ENCODE data around the gene POFUT1.
"Not testable (repeated sequence)": the region's sequence is repeated elsewhere in the genome, so short reads cannot be mapped to it uniquely, and the experiment has no call there.

POFUT1 gene

GRCh38 chr20:32235331-32236047 is 27.8 kb downstream of the POFUT1 start:
- no peak for DNase-seq (ENCODE audit: low read depth)

DNA sequence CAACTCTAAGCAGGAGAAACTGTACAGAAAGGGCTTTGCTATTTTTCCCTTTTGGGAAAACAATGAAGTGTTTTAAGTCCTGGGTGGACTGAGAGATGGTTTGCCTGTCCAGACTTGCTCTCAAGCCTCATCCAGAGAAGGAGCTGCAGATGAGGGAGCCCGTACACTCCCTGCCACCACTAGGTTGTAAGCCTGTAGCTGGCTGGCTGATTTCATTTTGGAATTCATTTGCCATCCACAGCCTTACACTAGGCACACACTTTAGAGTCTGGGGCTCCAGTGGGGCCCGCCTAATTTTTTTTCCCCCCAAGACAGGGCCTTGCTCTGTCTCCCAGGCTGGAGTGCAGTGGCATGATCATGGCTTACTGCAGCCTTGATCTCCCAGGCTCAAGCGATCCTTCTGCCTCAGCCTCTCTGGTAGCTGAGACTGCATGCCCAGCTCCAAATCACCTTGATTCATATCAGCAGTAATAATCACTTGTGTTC is 28.4 kb downstream of the POFUT1 start:
- DNase-seq (ENCODE audit: low read depth), result no peak

GRCh38 chr20:32236819-32237218 is 29.1 kb downstream of the POFUT1 start:
- no peak for DNase-seq (ENCODE audit: low read depth)

GRCh38 chr20:32237419-32237818 is 29.7 kb downstream of the POFUT1 start:
- no peak for DNase-seq (ENCODE audit: low read depth)

GRCh38 chr20:32238483-32239425 is 31.1 kb downstream of the POFUT1 start:
- DNase-seq (ENCODE audit: low read depth), result no peak

DNA sequence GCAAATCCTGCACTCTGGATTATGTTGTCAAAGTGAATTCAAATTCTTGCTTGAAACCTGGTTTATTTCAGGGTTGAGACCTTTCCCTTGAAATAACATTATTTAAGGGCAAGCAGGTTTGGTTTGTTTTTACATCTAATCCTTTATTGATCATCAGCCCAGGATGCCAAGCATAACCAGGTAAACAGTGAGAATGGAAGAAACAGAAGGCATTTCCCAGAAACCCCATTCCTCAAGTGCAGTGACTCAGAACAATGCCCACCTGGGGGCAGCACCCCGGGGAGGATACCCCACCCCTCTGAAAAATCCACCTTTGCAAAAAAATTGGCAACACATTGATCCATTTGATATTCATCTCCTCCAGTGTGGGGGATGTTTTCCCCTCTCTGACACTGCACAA is 32.5 kb downstream of the POFUT1 start:
- DNase-seq (ENCODE audit: low read depth), result no peak

DNA sequence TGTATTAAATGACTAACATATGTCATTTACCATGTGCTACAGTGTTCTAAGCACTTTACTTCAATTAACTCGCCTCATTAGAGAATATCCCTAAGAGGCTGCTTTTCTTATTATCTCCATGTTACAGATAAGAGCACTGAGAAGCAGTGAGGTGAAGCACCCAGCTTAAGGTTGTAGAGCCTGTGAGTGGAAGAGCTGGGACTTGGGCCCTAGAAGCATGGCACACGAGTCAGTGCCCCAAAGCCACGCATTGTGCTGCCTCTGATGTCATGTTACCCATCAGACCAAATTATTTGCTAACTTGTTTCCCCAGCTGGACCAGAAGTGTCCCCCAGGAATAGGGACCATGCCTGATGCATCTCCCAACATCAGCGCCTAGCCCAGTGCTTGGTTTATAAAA is 34.1 kb downstream of the POFUT1 start:
- DNase-seq (ENCODE audit: low read depth), result no peak

GRCh38 chr20:32244150-32244823 is 36.6 kb downstream of the POFUT1 start:
- no peak for DNase-seq (ENCODE audit: low read depth)

GRCh38 chr20:32244959-32245358 is 37.3 kb downstream of the POFUT1 start:
- DNase-seq (ENCODE audit: low read depth), result no peak

DNA sequence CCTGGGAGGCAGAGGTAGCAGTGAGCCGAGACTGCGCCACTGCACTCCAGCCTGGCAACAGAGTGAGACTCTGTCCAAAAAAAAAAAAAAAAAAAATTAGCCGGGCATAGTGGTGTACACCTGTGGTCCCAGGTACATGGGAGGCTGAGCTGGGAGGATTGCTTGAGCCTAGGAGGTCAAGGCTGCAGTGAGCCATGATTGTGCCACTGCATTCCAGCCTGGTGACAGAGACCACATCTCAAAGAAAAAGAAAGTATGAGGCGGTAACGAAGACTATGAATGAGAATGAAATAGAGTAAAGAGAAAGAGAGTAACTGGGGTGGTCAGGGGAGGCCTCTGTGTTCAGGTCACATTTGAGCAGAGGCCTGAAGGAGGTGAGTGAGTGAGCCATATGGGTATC is 38.5 kb downstream of the POFUT1 start:
- not testable (repeated sequence) for DNase-seq (ENCODE audit: low read depth)

DNA sequence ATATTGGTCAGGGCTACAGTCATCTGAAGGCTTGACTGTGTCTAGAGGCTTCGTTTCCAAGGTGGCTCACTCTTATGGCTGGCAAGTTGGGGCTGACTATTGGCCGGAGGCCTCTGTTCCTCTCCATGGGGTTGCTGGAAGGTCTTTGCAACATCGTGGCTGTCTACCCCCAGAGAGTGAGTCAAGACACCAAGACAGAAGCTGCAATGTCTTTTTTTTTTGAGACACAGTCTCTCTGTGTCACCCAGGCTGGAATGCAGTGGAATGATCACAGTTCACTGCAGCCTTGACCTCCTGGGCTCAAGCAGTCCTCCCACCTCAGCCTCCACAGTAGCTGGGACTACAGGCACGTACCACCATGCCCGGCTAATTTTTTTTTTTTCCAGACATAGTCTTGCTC is 40.4 kb downstream of the POFUT1 start:
- no peak for DNase-seq (ENCODE audit: low read depth)

GRCh38 chr20:32249030-32249738 is 41.5 kb downstream of the POFUT1 start:
- DNase-seq (ENCODE audit: low read depth), result no peak

DNA sequence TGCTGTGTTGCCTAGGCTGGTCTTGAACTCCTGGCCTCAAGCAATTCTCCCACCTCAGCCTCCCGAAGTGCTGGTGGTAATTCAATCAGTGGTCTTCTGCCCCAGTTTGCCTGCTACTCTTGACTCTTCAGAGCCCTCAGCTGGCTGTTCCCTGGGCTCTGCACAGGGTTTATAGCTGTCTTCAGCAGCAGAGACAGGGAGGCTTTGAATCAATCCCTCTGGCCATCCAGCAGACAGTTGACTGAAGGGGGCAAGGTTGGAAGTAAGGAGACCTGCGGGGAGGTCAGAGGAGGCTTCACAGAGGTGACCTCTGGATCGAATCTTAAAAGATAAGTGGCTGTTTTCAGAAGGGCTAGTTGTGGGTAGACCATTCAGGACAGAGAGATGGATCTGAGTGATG is 43.8 kb downstream of the POFUT1 start:
- no peak for DNase-seq (ENCODE audit: low read depth)

GRCh38 chr20:32252189-32252588 is 44.5 kb downstream of the POFUT1 start:
- DNase-seq (ENCODE audit: low read depth), result peak; percentile 78

DNA sequence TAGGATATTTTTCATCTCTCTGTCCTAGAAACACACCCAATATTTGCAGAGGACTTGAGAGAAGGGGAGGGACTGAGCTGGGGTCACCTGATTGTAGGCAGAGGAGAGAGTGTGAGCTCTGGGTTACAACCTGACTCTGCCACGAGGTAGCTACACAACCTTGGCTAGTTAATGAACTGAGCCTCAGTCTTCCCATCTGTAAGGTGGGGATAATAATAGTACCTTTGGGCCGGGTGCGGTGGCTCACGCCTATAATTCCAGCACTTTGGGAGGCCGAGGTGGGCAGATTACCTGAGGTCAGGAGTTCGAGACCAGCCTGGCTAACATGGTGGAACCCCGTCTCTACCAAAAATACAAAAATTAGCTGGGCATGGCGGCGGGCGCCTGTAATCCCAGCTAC is 53.3 kb downstream of the POFUT1 start:
- not testable (repeated sequence) for DNase-seq (ENCODE audit: low read depth)

DNA sequence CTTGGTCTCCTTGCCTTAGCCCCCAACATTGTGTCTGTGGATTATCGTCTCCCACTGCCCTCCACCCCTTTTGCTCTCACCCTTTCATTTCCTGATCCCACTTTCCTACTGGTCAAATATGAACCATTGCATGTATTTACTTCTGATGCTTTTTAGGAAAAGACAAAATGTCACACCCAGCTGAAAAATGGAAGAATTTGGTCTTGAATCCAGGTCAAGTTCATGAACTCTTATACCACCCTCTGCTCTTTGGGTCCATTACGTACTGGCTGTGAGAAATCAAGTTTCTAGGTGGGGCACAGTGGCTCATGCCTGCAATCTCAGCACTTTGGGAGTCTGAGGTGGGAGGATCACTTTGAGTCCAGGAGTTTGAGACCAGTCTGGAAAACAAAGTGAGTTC is 54.0 kb downstream of the POFUT1 start:
- no peak for DNase-seq (ENCODE audit: low read depth)

GRCh38 chr20:32263398-32263954 is 55.8 kb downstream of the POFUT1 start:
- no peak for DNase-seq (ENCODE audit: low read depth)

DNA sequence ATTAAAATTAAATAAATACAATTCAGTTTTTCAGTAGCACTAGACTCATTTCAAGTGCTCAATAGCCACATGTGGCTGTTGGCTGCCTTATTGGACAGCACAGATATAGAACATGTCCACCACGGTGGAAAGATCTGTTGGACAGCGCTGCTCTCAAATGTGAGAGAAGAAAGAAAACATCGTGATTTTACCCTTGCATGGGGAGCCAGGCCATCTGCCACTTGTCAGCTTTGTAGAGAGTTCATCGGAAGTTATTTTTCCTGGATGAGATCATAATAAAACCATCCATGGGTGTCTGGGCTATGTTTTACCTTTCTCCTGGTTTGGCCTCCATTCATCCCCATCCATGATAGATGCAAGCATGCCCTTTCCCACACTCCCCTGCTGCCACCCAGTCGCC is 63.9 kb downstream of the POFUT1 start:
- DNase-seq (ENCODE audit: low read depth), result no peak

- DNase-seq (ENCODE audit: low read depth), result no peak
These were observed 66.7 kb downstream of the POFUT1 start for GRCh38 chr20:32274359-32274758.

DNA sequence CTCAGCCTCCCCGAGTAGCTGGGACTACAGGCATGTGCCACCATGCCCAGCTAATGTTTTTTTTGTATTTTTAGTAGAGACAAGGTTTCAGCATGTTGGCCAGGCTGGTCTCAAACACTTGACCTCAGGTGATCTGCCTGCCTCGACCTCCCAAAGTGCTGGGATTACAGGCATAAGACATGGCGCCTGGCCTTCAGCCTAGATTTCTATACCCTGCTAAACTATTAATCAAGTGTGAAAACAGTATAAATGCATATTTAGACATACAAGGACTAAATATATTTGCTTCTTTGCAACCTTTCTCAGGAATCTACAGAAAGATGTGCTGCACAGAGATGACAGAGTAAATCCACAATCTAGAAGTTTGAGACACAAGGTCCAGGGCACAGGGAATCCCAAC is 67.5 kb downstream of the POFUT1 start:
- DNase-seq (ENCODE audit: low read depth), result not testable (repeated sequence)

DNA sequence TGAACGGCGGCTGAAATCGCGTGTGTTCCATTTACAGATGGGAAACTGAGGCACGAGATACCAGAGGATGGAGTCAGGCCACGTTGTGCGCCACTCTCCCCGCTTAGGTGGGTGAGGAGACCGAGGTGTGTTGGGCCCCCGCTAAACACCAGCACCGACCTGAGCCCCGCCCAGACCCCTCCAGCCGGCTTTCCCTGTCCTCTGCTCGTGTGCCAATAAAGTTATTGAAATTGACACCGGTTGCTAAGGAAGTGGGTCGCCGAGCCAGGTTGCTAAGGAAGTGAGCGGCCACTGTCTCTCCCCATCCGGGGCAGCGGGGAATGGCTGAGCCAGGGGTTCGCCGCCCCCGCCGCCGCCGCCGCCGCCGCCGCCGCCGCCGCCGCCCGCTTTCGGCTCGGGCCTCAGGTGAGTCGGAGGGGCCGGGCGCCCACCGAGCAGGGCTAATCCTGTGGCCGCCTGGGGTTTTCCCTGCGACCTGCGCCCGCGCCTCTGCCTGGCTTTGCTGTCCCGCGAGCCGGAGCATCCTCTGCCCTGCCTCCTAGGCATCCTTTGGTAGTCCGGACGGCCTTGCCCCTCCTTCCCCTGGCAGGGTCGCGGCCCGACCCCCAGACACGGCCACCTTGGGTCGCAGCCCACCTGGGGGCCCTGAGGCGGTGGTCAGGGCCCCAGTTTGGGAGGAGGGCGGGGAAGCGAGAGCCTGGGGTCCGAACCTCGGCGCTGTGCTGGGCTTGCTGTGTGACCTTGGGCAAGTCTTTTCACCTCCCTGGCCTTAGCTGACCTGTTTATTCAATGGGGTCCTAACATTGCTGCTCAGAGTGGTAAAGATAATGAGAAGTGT is 69.9 kb downstream of the POFUT1 start, which contains the start of gene KIF3B:
KIF3B (plus strand) TSS at position 291 of the 838 bp plus-strand sequence. CDS start 32,127 bp downstream, outside the sequence.
- DNase-seq (ENCODE audit: low read depth), result peak; percentile 78
